Cardiac fibroblast (primary cell): ENCODE results near the gene PSD.
A peak's percentile ranks its signal among the peaks of the same experiment; 100 is the strongest.

Experiments
- DNase-seq, 2 donors: peaks; one replicate each; pipeline versions ENCODE4 v3.0.0 to v3.0.0-alpha.2; 2010; ENCODE audit warnings: low read depth in 2 of 2
- H3K4me3 ChIP-seq, 2 donors: replicated peaks in 1 of 2; 1 replicate in 1 of 2; 2 replicates in 1 of 2; pipeline ENCODE4 v1.5.1; 2011; ENCODE audit warnings: low read depth in 2 of 2, low read length in 2 of 2, mild to moderate bottlenecking in 2 of 2, moderate library complexity in 1 of 2
- CTCF ChIP-seq: IDR thresholded peaks from one replicate; pipeline ENCODE4 v1.5.1; 2011; ENCODE audit warnings: low read depth, mild to moderate bottlenecking, low read length, inconsistent platforms

Gene PSD

GRCh38 chr10:102384606-102385429 lies 33.8 kb downstream of the PSD start:
- H3K4me3 ChIP-seq: no peak overlapping the region
- peak; percentile 49 to 83 for DNase-seq
- TF ChIP-seq CTCF: no peak

- DNase-seq: peak; percentile 28 to 34
- TF ChIP-seq CTCF: peak; percentile 22
- no peak overlapping the region for H3K4me3 ChIP-seq
Measured at GRCh38 chr10:102384053-102384452, 34.5 kb downstream of the PSD start.

GRCh38 chr10:102382871-102383270 lies 35.7 kb downstream of the PSD start:
- DNase-seq: no peak
- no peak overlapping the region for H3K4me3 ChIP-seq
- no peak for TF ChIP-seq CTCF

GRCh38 chr10:102381983-102382382 lies 36.6 kb downstream of the PSD start:
- no peak overlapping the region for H3K4me3 ChIP-seq
- TF ChIP-seq CTCF: no peak
- DNase-seq: no peak

GRCh38 chr10:102379383-102379782 lies 39.2 kb downstream of the PSD start:
- TF ChIP-seq CTCF: no peak
- no peak for DNase-seq

GRCh38 chr10:102376901-102377300 lies 41.7 kb downstream of the PSD start:
- H3K4me3 ChIP-seq: no peak overlapping the region
- TF ChIP-seq CTCF: no peak
- no peak for DNase-seq

More at GRCh38 chr10:102379383-102379782, 39.2 kb downstream of the PSD start:
- no peak overlapping the region for H3K4me3 ChIP-seq

- no peak for TF ChIP-seq CTCF
- no peak overlapping the region for H3K4me3 ChIP-seq
- DNase-seq: no peak
Measured at GRCh38 chr10:102375867-102376266, 42.7 kb downstream of the PSD start.
